Endothelial cell of umbilical vein (primary cell): Measurements from ENCODE around the gene JAG2. TPM values are rescaled to one million over a fixed set of nuclear protein-coding genes. Genes with fewer than 3 reads are reported as not detected.

Experiments
- BruUV-seq: library from RNA; stranded (reverse); fragments of 400-500 nt; replicated peaks from 2 replicates; lab custom pipeline; 2021; lab: Mats Ljungman, UMichigan
- CTCF ChIA-PET: fragments of 300-600, 350-600 bp; sonication (Branson Sonifier 250); formaldehyde crosslinking; loops from one replicate; lab custom pipeline; 2021; ENCODE audit warnings: antibody characterized with exemption, inconsistent platforms; lab: Charles Lee
- POLR2A ChIA-PET: fragments of 300-600, 350-600 bp; sonication (Branson Sonifier 250); formaldehyde crosslinking; loops from one replicate; lab custom pipeline; 2021; ENCODE audit warnings: antibody characterized with exemption, inconsistent platforms; lab: Charles Lee
- DNase-seq: peaks from one replicate; pipeline ENCODE4 v3.0.0-alpha.2; 2011; ENCODE audit warnings: low read depth, low spot score
- FAIRE-seq: peaks from 2 replicates; lab custom pipeline; 2011; peaks lifted over from hg19 to GRCh38; lab: Jason Lieb, UNC
- H2AFZ ChIP-seq: 2 replicates; pipeline ENCODE4 v1.6.0; 2012; ENCODE audit warnings: low read depth, low read length, control low read depth, inconsistent platforms
- H3K27ac ChIP-seq: 2 replicates; pipeline ENCODE4 v1.5.1; 2011; ENCODE audit warnings: low read depth, mild to moderate bottlenecking, control low read depth, low read length, moderate library complexity; ENCODE audit not compliant: insufficient read depth
- H3K27me3 ChIP-seq, 2 experiments: 2 replicates each; pipeline versions ENCODE4 v1.6.0 to v1.6.1; 2011; ENCODE audit warnings: low read length in 2 of 2, mixed read lengths in 1 of 2; ENCODE audit not compliant: control insufficient read depth in 2 of 2, insufficient read depth in 2 of 2
- H3K36me3 ChIP-seq, 2 experiments: 2 replicates in 1 of 2; 3 replicates in 1 of 2; pipeline ENCODE4 v1.5.1; 2011; ENCODE audit warnings: low read length in 2 of 2, mild to moderate bottlenecking in 1 of 2, moderate library complexity in 1 of 2; ENCODE audit not compliant: control insufficient read depth in 2 of 2, insufficient read depth in 2 of 2; ENCODE audit errors: extremely low read depth in 1 of 2
- H3K4me1 ChIP-seq: 3 replicates; pipeline ENCODE4 v1.5.1; 2011; ENCODE audit warnings: mild to moderate bottlenecking, low read length; ENCODE audit not compliant: control insufficient read depth, insufficient read depth; ENCODE audit errors: extremely low read depth
- H3K4me2 ChIP-seq: 2 replicates; pipeline ENCODE4 v1.6.1; 2011; ENCODE audit warnings: low read length, control low read depth, mixed read lengths; ENCODE audit not compliant: insufficient read depth
- H3K4me3 ChIP-seq, 3 experiments: fragments of 200-600 bp in 1 of 3; sonication (generic), shearing (Covaris generic) in 1 of 3; replicated peaks in 1 of 3; 2 replicates each; pipeline ENCODE4 v1.5.1; 2011 to 2016; ENCODE audit warnings: control low read depth in 3 of 3, low read length in 3 of 3, mild to moderate bottlenecking in 2 of 3, inconsistent platforms in 1 of 3, low read depth in 1 of 3, moderate library complexity in 1 of 3; ENCODE audit not compliant: insufficient read depth in 1 of 3
- H3K79me2 ChIP-seq: 2 replicates; pipeline ENCODE4 v1.6.0; 2012; ENCODE audit warnings: low read length, inconsistent platforms; ENCODE audit not compliant: control insufficient read depth, insufficient read depth
- H3K9ac ChIP-seq: replicated peaks from 2 replicates; pipeline ENCODE3; 2011; ENCODE audit warnings: low read length, control low read depth; ENCODE audit not compliant: insufficient read depth; ENCODE audit errors: extremely low read depth
- H3K9me1 ChIP-seq: replicated peaks from 3 replicates; pipeline ENCODE4 v1.6.0; 2011; ENCODE audit warnings: mild to moderate bottlenecking, low read length; ENCODE audit not compliant: control insufficient read depth, insufficient read depth; ENCODE audit errors: extremely low read depth
- H3K9me3 ChIP-seq: replicated peaks from 2 replicates; pipeline ENCODE4 v1.5.1; 2012; ENCODE audit warnings: low read length, inconsistent platforms; ENCODE audit not compliant: control insufficient read depth, insufficient read depth
- H4K20me1 ChIP-seq: replicated peaks from 2 replicates; pipeline ENCODE3; 2011; ENCODE audit warnings: mild to moderate bottlenecking, low read length; ENCODE audit not compliant: control insufficient read depth, insufficient read depth; ENCODE audit errors: extremely low read depth
- CTCF ChIP-seq, 2 donors: IDR thresholded peaks; 1 replicate in 1 of 2; 2 replicates in 1 of 2; pipeline ENCODE4 v1.5.1; 2011; ENCODE audit warnings: low read length in 2 of 2, mild to moderate bottlenecking in 2 of 2, moderate library complexity in 2 of 2, control low read depth in 1 of 2, inconsistent platforms in 1 of 2, low read depth in 1 of 2; ENCODE audit not compliant: insufficient read depth in 1 of 2; ENCODE audit errors: extremely low read depth in 1 of 2
- EZH2 ChIP-seq: IDR thresholded peaks from 2 replicates; pipeline ENCODE4 v1.6.1; 2012; ENCODE audit warnings: borderline replicate concordance, low read depth, mild to moderate bottlenecking, moderate library complexity, low read length, inconsistent platforms; ENCODE audit not compliant: severe bottlenecking
- FOS ChIP-seq: IDR thresholded peaks from 2 replicates; pipeline ENCODE4 v1.6.1; 2011; ENCODE audit warnings: mild to moderate bottlenecking, low read length, moderate library complexity, borderline replicate concordance; ENCODE audit not compliant: insufficient read depth
- GATA2 ChIP-seq: IDR thresholded peaks from 2 replicates; pipeline ENCODE4 v1.7.0; 2011; ENCODE audit warnings: low read depth, mild to moderate bottlenecking, moderate library complexity, mixed read lengths, low read length; ENCODE audit not compliant: insufficient read length, insufficient read depth
- JUN ChIP-seq: IDR thresholded peaks from 2 replicates; pipeline ENCODE4 v1.6.1; 2011; ENCODE audit warnings: borderline replicate concordance, low read depth; ENCODE audit not compliant: insufficient read length, insufficient read depth
- MYC ChIP-seq: IDR thresholded peaks from one replicate; pipeline ENCODE4 v1.6.1; 2011; ENCODE audit warnings: mild to moderate bottlenecking, low read depth, low read length
- POLR2A ChIP-seq: IDR thresholded peaks from 2 replicates; pipeline ENCODE4 v1.6.1; 2012; ENCODE audit warnings: low read depth, mild to moderate bottlenecking, control low read depth, low read length
- POLR2AphosphoS5 ChIP-seq: IDR thresholded peaks from 2 replicates; pipeline ENCODE4 v1.6.1; 2012; ENCODE audit warnings: low read depth, mild to moderate bottlenecking, control low read depth, low read length, moderate library complexity; ENCODE audit not compliant: insufficient read depth
- dilution Hi-C: fragments of 300-500 bp; cut with MboI; formaldehyde crosslinking; loops from one replicate; pipeline ENCODE4 v1.15.0; 2019; ENCODE audit warnings: low sequenced_read_pairs; ENCODE audit not compliant: extremely low pct_ligation_motif_present
- intact Hi-C: fragments of 100-400 bp; cut with micrococcal nuclease; formaldehyde crosslinking; loops from one replicate; pipeline ENCODE4 v1.10.0; 2022
- polyA plus RNA-seq, 4 experiments: library from polyadenylated mRNA; depleted of rRNA in 3 of 4; stranded (reverse) in 3 of 4; unstranded in 1 of 4; fragments of >200 nt; gene quantifications; 2 replicates each; pipeline versions ENCODE4 v1.2.1 to v1.2.3, GENCODE V29; 2011 to 2012; ENCODE audit warnings: missing spikeins in 1 of 4
- total RNA-seq: library from RNA; stranded (reverse); gene quantifications from 2 replicates; pipeline ENCODE4 v1.2.3, GENCODE V29; 2021
- TF ChIP-seq, protein P1 (sequence below): IDR thresholded peaks from 2 replicates; pipeline ENCODE4 v1.6.1; 2011; ENCODE audit not compliant: insufficient read depth, insufficient read length

The JAG2 gene
- total and polyA plus RNA-seq, 2 donors (not counting 3 experiments of a cell fraction or from before 2014, with no cell fraction given) = 105 to 128 TPM

DNA sequence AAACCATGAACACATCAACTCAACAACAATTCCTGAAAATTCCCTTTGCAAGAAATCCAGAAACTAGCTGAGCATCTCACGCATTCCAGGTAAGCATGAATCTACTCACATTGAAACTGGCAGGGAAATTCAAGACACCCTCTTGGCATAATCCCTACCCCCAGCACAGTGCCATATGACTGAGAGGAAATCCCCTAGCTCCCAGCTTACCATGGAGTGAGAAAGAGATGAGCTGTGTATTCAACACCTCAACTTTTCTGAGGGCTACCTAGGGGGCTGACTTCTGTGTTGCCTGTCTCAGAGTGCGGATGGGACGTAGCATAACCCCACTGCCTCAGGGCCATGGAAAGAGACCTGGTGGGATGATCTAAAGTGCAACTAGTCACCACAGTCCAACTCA lies 65.7 kb downstream of the JAG2 start:
- Histone ChIP-seq H3K9me1 (no peaks in the 10 kb centered on the region), H2AFZ (no peak overlapping the region), H3K4me2 (no peak overlapping the region), H4K20me1 (no peaks in the 10 kb centered on the region), H3K79me2 (no peaks in the 10 kb centered on the region), H3K9ac (no peak overlapping the region), H3K36me3 (no peaks in the 10 kb centered on the region), H3K4me1 (no peaks in the 10 kb centered on the region), H3K4me3 (no peak overlapping the region), H3K9me3 (no peaks in the 10 kb centered on the region), H3K27ac (no peak overlapping the region), H3K27me3 (peaks cover 16 to 39% of the 10 kb centered on the region in 2 experiments)
- no peak for FAIRE-seq
- POLR2A ChIA-PET = no interaction called here
- no peak for DNase-seq
- dilution Hi-C loops = no loop called here
- no TSS peak for BruUV-seq
- TF ChIP-seq CTCF (IDR thresholded peaks at IDR 0.05; ENCODE audit: extremely low read depth in 1 of 2, insufficient read depth in 1 of 2, low read depth in 1 of 2, low read length in 2 of 2) (no peak), POLR2AphosphoS5 (no peak), EZH2 (no peak), MYC (no peak), JUN (no peak), FOS (no peak), GATA2 (no peak), POLR2A (no peak)
- TF ChIP-seq, protein P1, sequence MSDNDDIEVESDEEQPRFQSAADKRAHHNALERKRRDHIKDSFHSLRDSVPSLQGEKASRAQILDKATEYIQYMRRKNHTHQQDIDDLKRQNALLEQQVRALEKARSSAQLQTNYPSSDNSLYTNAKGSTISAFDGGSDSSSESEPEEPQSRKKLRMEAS = no peak
- intact Hi-C loops = no loop called here
- CTCF ChIA-PET = interaction anchor here (1.2 to 1.6 kb wide), 2 partner anchors 13 to 26 kb away, joined by 3 to 7 read pairs; no protein-coding TSS in a partner anchor
